Head of caudate nucleus (tissue), 42 donors: ENCODE results near the gene DYNLRB1.

Experiments
- DNase-seq, 42 donors: peaks; one replicate each; pipeline versions ENCODE4 v3.0.0 to v3.0.0-alpha.2; 2020 to 2021; ENCODE audit warnings: mixed read lengths in 7 of 42
- intact Hi-C: fragments of 100-400 bp; cut with DNase I; formaldehyde crosslinking; loops from one replicate; pipeline ENCODE4 v1.15.0; 2022

Gene DYNLRB1

GRCh38 chr20:34544109-34544796 lies 28.0 kb downstream of the DYNLRB1 start:
- intact Hi-C loops = no loop called here
- no peak for DNase-seq

DNA sequence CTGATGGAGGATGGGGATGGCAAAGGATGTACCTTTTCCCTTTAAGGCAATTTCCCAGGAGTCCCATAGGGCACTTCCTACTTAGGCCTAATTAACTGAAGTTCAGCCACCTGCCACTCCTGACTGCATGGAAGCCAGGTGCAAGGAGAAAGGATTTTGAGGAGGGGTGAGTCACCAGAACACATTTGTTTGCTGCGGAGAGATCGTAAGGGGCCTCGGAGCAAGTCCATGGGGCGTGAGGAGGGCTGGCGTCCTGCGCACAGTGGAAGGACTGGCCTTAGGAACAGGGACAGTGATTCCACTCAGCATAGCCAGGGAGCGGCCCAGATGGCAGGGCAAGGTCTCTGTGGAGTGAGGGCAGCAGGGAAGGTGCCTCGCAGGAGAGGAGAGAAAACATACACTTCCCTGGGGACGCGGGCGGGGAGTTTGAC lies 30.5 kb downstream of the DYNLRB1 start:
- no peak for DNase-seq
- intact Hi-C loops = no loop called here

DNA sequence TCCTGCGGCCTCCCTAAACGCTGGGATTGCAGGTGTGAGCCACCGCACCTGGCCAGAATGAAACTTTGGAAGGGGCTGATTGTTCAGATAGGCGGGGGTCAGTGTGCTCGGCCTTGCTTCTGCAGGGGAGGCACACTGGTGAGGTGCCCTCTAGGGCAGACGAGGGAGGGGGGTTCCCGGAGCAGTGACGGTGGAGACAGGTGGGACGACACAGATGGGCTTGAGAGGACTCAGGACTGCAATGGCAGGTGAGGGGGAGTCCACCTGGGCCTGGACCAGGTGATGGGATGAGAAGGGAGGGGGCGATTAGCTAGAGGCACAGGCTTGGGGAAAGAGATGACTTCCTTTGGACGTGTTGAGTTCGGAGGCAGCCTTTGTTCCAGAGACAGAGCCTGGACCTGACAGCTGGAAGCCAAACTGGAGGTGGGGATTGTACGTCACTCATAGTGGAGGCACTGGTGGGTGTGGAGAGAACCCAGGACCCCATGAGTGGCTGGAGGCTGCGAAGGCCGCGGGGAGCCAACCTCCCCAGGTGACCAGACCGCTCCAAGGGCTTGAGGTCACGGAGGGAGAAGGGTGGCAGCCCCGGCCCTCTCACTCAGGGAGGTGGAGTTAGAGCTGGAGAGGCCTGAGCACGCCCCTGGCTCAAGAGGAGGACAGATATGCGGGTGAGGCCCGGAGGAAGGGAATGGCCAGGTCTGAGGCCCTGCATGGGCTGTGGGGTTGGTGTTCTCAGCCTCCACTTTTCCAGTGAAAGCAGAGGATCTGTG lies 31.8 kb downstream of the DYNLRB1 start:
- no peak for DNase-seq
- intact Hi-C loops = no loop called here

DNA sequence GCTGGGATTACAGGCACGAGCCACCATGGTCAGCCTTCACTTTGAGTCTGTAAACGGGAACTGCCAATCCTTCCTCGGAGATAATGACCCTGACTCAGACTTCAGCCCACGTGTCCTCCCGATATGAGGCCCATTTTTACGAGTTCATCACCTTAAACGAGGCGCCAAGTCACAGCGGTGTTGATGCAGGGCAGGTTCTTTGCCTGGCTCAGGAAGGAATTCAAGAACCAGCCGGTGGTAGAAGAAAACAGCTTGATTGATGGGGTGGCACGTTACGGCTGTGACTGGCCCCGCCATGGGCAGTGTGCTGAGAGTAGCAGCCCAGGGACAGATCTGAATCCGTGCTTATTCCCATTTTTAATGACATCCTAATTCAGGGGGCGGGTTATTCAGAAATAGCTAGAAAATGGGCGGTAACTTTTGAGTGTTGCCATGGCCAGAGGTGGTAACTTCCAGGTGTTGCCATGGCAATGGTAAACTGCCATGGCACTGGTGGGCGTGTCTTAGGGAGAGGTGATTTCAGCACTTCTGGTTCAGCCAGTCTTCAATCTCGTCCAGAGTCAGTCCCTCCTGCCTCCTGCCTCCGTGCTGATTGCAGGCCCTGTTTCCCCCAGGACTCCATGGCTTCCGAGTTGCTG lies 33.2 kb downstream of the DYNLRB1 start:
- intact Hi-C loops = no loop called here
- DNase-seq = no peak

DNA sequence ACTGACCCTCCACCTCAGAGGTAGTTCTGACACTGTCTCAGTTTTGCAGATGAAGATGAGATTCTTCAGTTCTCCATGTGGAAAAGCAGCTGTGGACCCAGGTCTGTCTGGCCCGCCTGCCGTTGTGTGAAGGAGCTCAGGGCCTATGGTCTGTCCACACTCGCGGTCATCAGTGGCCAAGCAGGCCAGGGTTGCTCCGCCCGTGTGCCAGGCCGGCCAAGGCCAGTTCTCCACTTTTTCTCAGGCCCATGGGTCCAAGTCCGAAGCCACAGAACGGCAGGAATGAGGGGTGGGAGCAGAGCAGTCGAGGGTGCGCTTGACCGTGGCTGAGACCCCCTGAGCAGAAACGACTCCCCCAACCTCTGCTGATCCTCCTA lies 33.7 kb downstream of the DYNLRB1 start:
- intact Hi-C loops = no loop called here
- no peak for DNase-seq

GRCh38 chr20:34552569-34552968 lies 36.3 kb downstream of the DYNLRB1 start:
- intact Hi-C loops = no loop called here
- no peak for DNase-seq

DNA sequence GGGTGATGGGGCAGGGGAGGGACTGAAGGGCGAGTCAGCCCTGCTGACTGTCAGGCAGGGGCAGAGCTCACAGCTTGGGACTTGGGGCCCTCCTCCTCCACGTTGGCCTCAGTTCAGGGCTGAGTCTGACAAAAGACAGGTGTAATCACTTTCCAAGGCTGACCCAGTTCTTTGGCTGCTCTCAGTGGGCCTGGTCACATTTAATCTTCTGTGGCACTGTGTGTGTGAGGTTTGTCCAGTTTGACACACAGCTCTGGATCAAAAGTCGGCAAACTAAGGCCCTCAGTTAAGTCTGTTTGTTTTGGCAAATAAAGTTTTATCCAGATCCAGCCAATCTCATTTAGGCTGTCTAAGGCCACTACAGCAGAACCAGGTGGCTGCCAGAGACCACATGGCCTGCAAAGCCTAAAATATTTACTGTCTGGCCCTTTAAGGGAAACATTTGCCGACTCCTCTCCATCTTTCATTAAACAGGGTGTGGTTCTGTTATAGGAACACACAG lies 37.2 kb downstream of the DYNLRB1 start:
- intact Hi-C loops = no loop called here
- DNase-seq = no peak

GRCh38 chr20:34557936-34558319 lies 41.7 kb downstream of the DYNLRB1 start:
- DNase-seq = no peak
- intact Hi-C loops = no loop called here

DNA sequence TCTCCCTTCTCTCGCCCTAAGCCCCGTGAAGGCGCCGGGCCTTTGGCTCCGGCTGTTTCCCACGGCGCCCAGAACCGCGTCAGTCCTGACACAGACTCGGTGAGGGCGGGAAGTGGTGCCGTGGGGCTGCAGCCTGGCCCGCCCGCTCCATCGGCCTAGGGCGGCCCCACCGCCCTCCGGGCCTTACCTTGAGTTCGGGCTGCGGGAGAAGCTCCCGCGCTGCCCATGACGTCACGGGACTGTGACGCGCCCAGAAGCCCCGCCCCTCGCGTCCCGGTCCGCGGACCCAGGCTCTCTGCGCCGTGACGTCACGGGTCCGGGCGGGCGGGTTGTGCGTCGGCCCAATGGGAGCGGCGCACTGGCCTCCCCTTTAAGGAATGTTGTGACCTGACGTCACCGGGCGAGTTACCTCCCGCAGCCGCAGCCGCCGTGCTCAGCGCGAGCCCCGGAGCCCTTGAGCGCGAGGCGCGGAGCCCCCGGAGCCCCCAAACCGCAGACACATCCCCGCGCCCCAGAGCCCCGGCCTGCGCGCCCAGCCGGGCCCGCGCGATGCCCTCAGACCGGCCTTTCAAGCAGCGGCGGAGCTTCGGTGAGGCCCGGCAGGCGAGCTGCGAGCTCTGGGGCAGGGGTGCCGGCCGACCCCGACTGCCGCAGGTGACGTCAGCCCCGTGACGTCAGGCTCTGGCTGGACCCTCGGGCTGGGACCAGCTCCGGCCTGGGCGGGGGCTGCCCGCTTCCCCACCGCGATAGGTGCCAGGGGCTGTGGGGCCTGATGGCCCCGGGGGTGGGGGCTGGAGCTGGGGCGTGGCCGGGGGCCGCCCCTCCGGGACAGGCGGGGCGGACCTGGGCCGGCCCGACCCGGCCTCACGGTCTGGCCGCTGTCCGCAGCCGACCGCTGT lies 42.3 kb downstream of the DYNLRB1 start, which contains the start of gene MAP1LC3A:
Gene MAP1LC3A, plus strand, starts transcription at position 399 of the 899 bp plus-strand sequence. Its CDS starts 151 bp downstream, at position 550.
- intact Hi-C loops = no loop called here
- peak; percentile 89 to 99 (median 96) for DNase-seq

DNA sequence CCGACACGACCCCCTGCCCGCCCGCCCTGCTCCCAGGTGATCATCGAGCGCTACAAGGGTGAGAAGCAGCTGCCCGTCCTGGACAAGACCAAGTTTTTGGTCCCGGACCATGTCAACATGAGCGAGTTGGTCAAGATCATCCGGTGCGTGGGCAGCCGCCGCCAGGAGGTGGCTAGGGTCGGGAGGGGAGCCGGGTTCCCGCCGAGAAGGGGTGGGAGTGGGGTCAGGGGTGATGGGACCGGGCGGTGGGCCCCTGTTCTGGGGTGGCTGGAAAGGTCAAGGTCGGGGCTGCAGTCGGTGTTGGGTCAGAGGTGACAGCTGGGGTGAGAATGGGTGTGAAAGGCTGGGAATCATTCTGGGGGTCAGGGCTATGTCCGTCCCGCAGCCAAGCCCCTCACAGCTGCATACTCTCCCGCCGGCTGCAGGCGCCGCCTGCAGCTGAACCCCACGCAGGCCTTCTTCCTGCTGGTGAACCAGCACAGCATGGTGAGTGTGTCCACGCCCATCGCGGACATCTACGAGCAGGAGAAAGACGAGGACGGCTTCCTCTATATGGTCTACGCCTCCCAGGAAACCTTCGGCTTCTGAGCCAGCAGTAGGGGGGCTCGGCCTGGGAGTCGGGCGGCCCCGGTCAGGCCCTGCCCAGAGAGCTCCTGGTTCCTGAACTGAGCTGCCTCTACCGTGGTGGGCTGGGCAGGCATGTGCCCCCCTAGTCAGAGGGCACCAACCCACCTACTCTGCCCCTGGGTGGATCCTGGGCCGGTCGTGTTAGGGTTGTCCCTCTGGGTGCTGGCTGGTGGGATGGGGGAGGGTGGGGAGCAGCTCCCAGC lies 43.3 kb downstream of the DYNLRB1 start:
- intact Hi-C loops = no loop called here
- DNase-seq = peak in 10 of 42 donors; percentile 21 to 57 (median 38)

DNA sequence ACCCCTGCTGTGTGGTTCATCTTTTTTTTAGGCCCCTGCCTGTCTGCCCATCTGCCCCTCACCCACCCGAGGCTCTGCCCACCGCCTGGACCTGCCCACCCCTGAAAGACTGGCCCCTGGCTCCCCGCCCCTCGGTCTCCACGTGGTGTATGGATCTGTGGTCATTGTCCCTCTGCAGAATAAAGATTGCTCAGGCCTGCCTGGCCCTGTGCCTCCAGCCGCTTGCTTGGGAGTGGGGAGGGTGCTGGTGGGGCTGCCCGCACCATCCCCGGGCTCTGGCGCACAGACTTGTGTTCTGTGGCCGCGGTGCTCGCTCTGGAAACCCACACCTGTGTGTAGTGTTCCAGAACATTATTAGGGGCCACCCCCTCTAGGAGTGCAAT lies 43.9 kb downstream of the DYNLRB1 start:
- peak in 41 of 42 donors; percentile 39 to 86 (median 70) for DNase-seq
- intact Hi-C loops = no loop called here

- DNase-seq = no peak
- intact Hi-C loops = no loop called here
Measured at GRCh38 chr20:34560614-34561013, 44.4 kb downstream of the DYNLRB1 start.

DNA sequence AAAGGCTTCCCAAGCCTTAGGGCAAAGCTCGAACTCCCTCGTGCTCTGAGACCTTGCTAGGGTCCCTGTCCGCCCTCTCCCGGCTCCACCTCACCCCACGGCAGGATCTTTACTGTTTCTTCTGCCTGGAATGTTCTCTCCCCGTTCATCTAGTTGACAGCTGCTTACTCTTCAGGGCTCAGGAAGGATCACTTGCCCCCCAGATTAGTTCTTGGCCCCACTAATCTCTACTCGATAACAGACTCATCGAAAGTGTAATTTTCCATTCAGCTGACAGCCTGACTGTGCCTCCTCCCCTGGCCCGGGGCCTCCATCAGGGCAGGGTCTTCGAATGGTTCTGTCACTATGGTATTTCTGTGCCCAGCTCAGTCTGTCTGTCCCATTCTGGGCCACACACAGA lies 45.4 kb downstream of the DYNLRB1 start:
- intact Hi-C loops = no loop called here
- DNase-seq = no peak

DNA sequence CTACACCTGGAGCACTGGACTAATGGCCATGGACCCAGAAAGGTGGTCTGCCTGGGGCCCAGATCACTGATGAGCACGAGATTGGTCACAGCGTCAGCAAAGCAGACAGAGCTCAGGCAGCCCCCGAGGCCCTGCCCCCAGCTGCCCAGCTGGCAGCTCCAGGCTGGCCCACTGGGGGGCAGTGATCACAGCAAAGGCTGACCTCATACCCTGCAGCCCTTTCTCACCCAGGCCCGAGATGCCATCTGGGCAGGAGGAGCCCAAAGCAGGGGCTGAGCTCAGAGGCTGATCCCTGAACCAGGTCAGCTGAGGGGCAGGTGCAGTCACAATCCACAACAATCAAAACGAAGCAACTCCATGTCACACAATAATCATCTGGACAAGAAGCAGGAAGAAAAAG lies 46.4 kb downstream of the DYNLRB1 start:
- intact Hi-C loops = no loop called here
- peak in 33 of 42 donors; percentile 21 to 79 (median 49) for DNase-seq

GRCh38 chr20:34564833-34565232 lies 48.6 kb downstream of the DYNLRB1 start:
- intact Hi-C loops = no loop called here
- no peak for DNase-seq

- no peak for DNase-seq
- intact Hi-C loops = no loop called here
Measured at GRCh38 chr20:34566978-34567891, 51.0 kb downstream of the DYNLRB1 start.
